Pulmonary artery endothelial cell (primary cell): Measurements from ENCODE around the gene MAP3K12. TPM values are rescaled to one million over a fixed set of nuclear protein-coding genes. Genes with fewer than 3 reads are reported as not detected.
A peak's percentile ranks its signal among the peaks of the same experiment; 100 is the strongest.
"Not testable (repeated sequence)": the region's sequence is repeated elsewhere in the genome, so short reads cannot be mapped to it uniquely, and the experiment has no call there.

Source experiments
- DNase-seq: peaks from one replicate; pipeline ENCODE4 v3.0.0-alpha.2; 2011; ENCODE audit warnings: low read depth, low spot score
- total RNA-seq: library from RNA; depleted of rRNA; stranded (reverse); fragments of >200 nt; gene quantifications from 2 replicates; pipeline ENCODE4 v1.2.3, GENCODE V29; 2014

MAP3K12 gene
- total RNA-seq, 1 donor from 2014 or later = 18.3 TPM

- DNase-seq = not testable (repeated sequence)
These were observed 54.5 kb downstream of the MAP3K12 start for GRCh38 chr12:53444593-53445325.

- DNase-seq = no peak
These were observed 55.3 kb downstream of the MAP3K12 start for GRCh38 chr12:53443955-53444354.

GRCh38 chr12:53441040-53441833 is 58.0 kb downstream of the MAP3K12 start, which contains the start of gene PRR13:
TSS of gene PRR13 (plus strand) at chr12:53441734. CDS start at chr12:53442715, 981 bp downstream.
- peak; percentile 99 for DNase-seq

GRCh38 chr12:53439582-53439981 is 59.7 kb downstream of the MAP3K12 start:
- not testable (repeated sequence) for DNase-seq

GRCh38 chr12:53435326-53435725 is 63.9 kb downstream of the MAP3K12 start:
- not testable (repeated sequence) for DNase-seq

- no peak for DNase-seq
These were observed 68.1 kb downstream of the MAP3K12 start for GRCh38 chr12:53431187-53431586.

GRCh38 chr12:53430116-53430515 is 69.1 kb downstream of the MAP3K12 start:
- no peak for DNase-seq

Other genes with a start within 250 kb of the MAP3K12 start
- 6.7 and 14.6 TPM in 2 replicates for gene ESPL1, start 231.2 kb downstream of the MAP3K12 start, total RNA-seq
- gene PFDN5, start 203.9 kb downstream of the MAP3K12 start, total RNA-seq = 382 and 446 TPM in 2 replicates
- 50.5 and 54.3 TPM in 2 replicates for gene MYG1, start 199.8 kb downstream of the MAP3K12 start, total RNA-seq
- gene AAAS, start 177.8 kb downstream of the MAP3K12 start, total RNA-seq = 36.7 and 44.2 TPM in 2 replicates
- not detected in 2 replicates for gene SP7, start 163.1 kb downstream of the MAP3K12 start, total RNA-seq
- gene SP1, start 119.3 kb downstream of the MAP3K12 start, total RNA-seq = 27.4 and 44.1 TPM in 2 replicates
- gene AMHR2, start 75.6 kb downstream of the MAP3K12 start, total RNA-seq = not detected in 2 replicates
- gene PRR13, start 57.7 kb downstream of the MAP3K12 start, total RNA-seq = 24.3 and 26.2 TPM in 2 replicates
- 368 and 377 TPM in 2 replicates for gene PCBP2, start 47.4 kb downstream of the MAP3K12 start, total RNA-seq
- 60.3 and 69.8 TPM in 2 replicates for gene TARBP2, start 1.8 kb upstream of the MAP3K12 start, total RNA-seq
- not detected in 2 replicates for gene NPFF, start 8.0 kb upstream of the MAP3K12 start, total RNA-seq
- 10.5 and 12.1 TPM in 2 replicates for gene ATF7, start 126.9 kb upstream of the MAP3K12 start, total RNA-seq
- gene ATP5MC2, start 176.6 kb upstream of the MAP3K12 start, total RNA-seq = 103 and 144 TPM in 2 replicates
- 42.0 and 58.7 TPM in 2 replicates for gene CALCOCO1, start 228.0 kb upstream of the MAP3K12 start, total RNA-seq